K562 (cell line): Measurements from ENCODE around the gene COASY. TPM values are rescaled to one million over a fixed set of nuclear protein-coding genes. Genes with fewer than 3 reads are reported as not detected.
A peak's percentile ranks its signal among the peaks of the same experiment; 100 is the strongest.

Experiments
- CAMTA2 ChIP-seq: fragments of 250-450 bp; sonication (Bioruptor Pico); conservative IDR thresholded peaks from 2 replicates; pipeline ENCODE4 v1.5.1; 2022
- CTBP1 ChIP-seq: fragments of 450-650 bp; IDR thresholded peaks from 2 replicates; pipeline ENCODE4 v1.6.1; 2016; ENCODE audit warnings: borderline replicate concordance
- DIDO1 ChIP-seq: fragments of 450-650 bp; IDR thresholded peaks from 2 replicates; pipeline ENCODE4 v1.6.1; 2016; ENCODE audit warnings: low read depth, missing biosample characterization, missing genetic modification characterization
- FOXA1 ChIP-seq: fragments of 450-650 bp; IDR thresholded peaks from 2 replicates; pipeline ENCODE4 v1.6.1; 2016; ENCODE audit warnings: mild to moderate bottlenecking, borderline replicate concordance
- FOXJ2 ChIP-seq: fragments of 200-800 bp; sonication (Bioruptor generic); IDR thresholded peaks from 2 replicates; pipeline ENCODE4 v1.6.1; 2016; ENCODE audit warnings: missing genetic modification characterization, missing compliant biosample characterization
- FUS ChIP-seq: fragments of 200-400 bp; formaldehyde crosslinking; optimal IDR thresholded peaks from 2 replicates; pipeline ENCODE3; 2017; ENCODE audit warnings: low read depth, low read length
- HDAC8 ChIP-seq: fragments of 450-650 bp; IDR thresholded peaks from 2 replicates; pipeline ENCODE4 v1.6.1; 2016; ENCODE audit warnings: mild to moderate bottlenecking, missing genetic modification characterization, moderate library complexity, missing compliant biosample characterization
- JUND ChIP-seq, 2 experiments: IDR thresholded peaks; 2 replicates in 1 of 2; 3 replicates in 1 of 2; pipeline ENCODE4 v1.6.1; 2011; ENCODE audit warnings: borderline replicate concordance in 2 of 2, low read depth in 2 of 2, low read length in 2 of 2, improper control_type of control experiment in 1 of 2, missing biosample characterization in 1 of 2, missing genetic modification characterization in 1 of 2, missing genetic modification reagents in 1 of 2
- KLF1 ChIP-seq: fragments of 450-650 bp; IDR thresholded peaks from 2 replicates; pipeline ENCODE4 v1.6.1; 2016; ENCODE audit warnings: missing genetic modification characterization, missing compliant biosample characterization
- KLF6 ChIP-seq: fragments of 250-450 bp; sonication (Bioruptor Pico); IDR thresholded peaks from 2 replicates; pipeline ENCODE4 v1.4.0; 2020; ENCODE audit warnings: mild to moderate bottlenecking, moderate library complexity, borderline replicate concordance
- MIER1 ChIP-seq: fragments of 450-650 bp; IDR thresholded peaks from 2 replicates; pipeline ENCODE4 v1.6.1; 2016; ENCODE audit warnings: antibody characterized with exemption, mild to moderate bottlenecking, low read depth
- NCOA1 ChIP-seq: fragments of 450-650 bp; IDR thresholded peaks from 2 replicates; pipeline ENCODE4 v1.6.1; 2016; ENCODE audit warnings: low read depth
- NR2F6 ChIP-seq: fragments of 450-650 bp; formaldehyde crosslinking; IDR thresholded peaks from 2 replicates; pipeline ENCODE4 v1.4.0; 2020; ENCODE audit warnings: mild to moderate bottlenecking
- POLR2AphosphoS2 ChIP-seq: IDR thresholded peaks from 2 replicates; pipeline ENCODE4 v1.6.1; 2012; ENCODE audit warnings: low read length, improper control_type of control experiment
- RBM22 ChIP-seq: fragments of 200-400 bp; formaldehyde crosslinking; IDR thresholded peaks from 2 replicates; pipeline ENCODE4 v1.6.1; 2018; ENCODE audit warnings: low read length, low read depth; ENCODE audit not compliant: poor library complexity, severe bottlenecking
- SP2 ChIP-seq: IDR thresholded peaks from 2 replicates; pipeline ENCODE4 v1.6.1; 2011; ENCODE audit warnings: mild to moderate bottlenecking, low read depth, low read length, moderate library complexity; ENCODE audit not compliant: poor library complexity, severe bottlenecking; ENCODE audit errors: extremely low read depth
- SUPT5H ChIP-seq: fragments of 450-650 bp; IDR thresholded peaks from 2 replicates; pipeline ENCODE4 v1.6.1; 2016
- ZFP30 ChIP-seq: fragments of 250-450 bp; sonication (Bioruptor Pico); IDR thresholded peaks from 2 replicates; pipeline ENCODE4 v1.8.0; 2022; ENCODE audit warnings: moderate library complexity, mild to moderate bottlenecking, inconsistent platforms, borderline replicate concordance
- polyA plus RNA-seq, 8 experiments: library from polyadenylated mRNA; depleted of rRNA in 4 of 8; stranded (reverse) in 5 of 8; unstranded in 3 of 8; fragments of >200 nt; fragmentation: Nextera tagmentation in 2 of 8; fragmentation: Illumina TruSeq in 1 of 8; extraction: Ambion mirVana in 2 of 8; extraction: Trizol in 1 of 8; gene quantifications; 2 replicates each; pipeline versions ENCODE4 v1.2.1 to v1.2.3, GENCODE V29; 2011 to 2014; ENCODE audit warnings: inconsistent platforms in 1 of 8, missing spikeins in 1 of 8
- total RNA-seq, 7 experiments: library from RNA; depleted of rRNA in 6 of 7; stranded (reverse); fragments of >200 nt in 6 of 7; fragmentation: Illumina TruSeq in 2 of 7; extraction: Trizol in 2 of 7; gene quantifications; 2 replicates each; pipeline versions ENCODE4 v1.2.1 to v1.2.3, GENCODE V29; 2011 to 2021; ENCODE audit warnings: low replicate concordance in 1 of 7
- TF ChIP-seq, protein P1 (sequence below): sonication (generic); formaldehyde crosslinking; IDR thresholded peaks from 2 replicates; pipeline ENCODE4 v1.8.1; 2023; ENCODE audit warnings: missing genetic modification reagents, mild to moderate bottlenecking, borderline replicate concordance
- TF ChIP-seq, protein P2 (sequence below): fragments of 450-650 bp; formaldehyde crosslinking; IDR thresholded peaks from 2 replicates; pipeline ENCODE4 v1.4.0; 2022; ENCODE audit warnings: missing genetic modification characterization
- TF ChIP-seq, protein P3 (sequence below): fragments of 250-450 bp; sonication (Bioruptor Pico); IDR thresholded peaks from 2 replicates; pipeline ENCODE4 v1.8.0; 2021; ENCODE audit warnings: borderline replicate concordance, mild to moderate bottlenecking, moderate library complexity; ENCODE audit not compliant: poor library complexity, severe bottlenecking

Gene COASY
- total and polyA plus RNA-seq, 9 of the 15 experiments (the other 6 are each of a cell fraction or from before 2014, with no cell fraction given): 25.4 to 175 (median 62.3) TPM

DNA sequence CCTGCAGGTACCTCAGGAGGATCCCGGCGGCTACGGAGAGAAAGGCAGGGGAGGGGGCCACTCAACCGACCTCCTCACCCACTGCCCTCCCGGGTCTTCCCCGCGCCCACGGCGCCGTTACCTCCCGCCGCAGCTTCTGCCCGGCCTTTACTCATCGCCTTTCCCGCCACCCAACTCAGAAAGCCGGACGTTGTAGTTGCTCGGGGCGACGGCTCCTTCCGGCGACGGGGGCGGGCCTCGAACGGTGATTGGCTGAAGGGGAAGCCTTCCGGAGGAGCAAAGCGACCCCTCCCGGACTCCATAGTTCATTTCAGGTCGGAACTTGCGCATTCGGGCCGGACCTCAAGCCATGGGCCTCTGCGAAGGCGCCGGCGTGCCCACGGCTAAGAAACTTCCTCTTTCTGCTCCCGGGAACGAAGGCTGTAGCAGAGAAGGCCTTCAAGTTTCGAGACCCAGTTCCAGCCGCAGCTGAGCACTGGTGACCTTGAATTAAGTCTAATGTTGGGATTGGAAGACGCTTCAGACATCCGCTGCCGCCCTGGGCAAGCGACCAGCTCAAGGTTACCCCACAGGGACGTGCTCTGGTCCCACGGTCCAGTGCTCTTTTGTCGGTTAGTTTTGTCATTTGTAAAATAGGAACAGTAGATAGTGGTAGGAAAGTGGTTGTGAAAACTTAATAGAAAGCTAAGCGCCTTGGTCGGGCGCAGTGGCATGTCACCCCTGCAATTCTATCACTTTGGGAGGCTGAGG lies 15.8 kb downstream of the COASY start, which contains the start of gene PSMC3IP (continued):
- TF ChIP-seq CTBP1: no peak; the same call in none of the 2 replicates
- TF ChIP-seq FOXA1: no peak
- TF ChIP-seq NCOA1: no peak
- no peak for TF ChIP-seq KLF1 (tag)
- TF ChIP-seq MIER1: no peak
- TF ChIP-seq FOXJ2 (tag): no peak
- no peak for TF ChIP-seq CAMTA2
- no peak for TF ChIP-seq ZFP30 (CRISPR knock-in tag)
- peak; percentile 25; the same call in 1 of the 2 replicates for TF ChIP-seq KLF6 (CRISPR knock-in tag)
- TF ChIP-seq SUPT5H: peak; percentile 87
- no peak for TF ChIP-seq FUS
- TF ChIP-seq POLR2AphosphoS2: peak; percentile 93; the same call in 1 of the 2 replicates
- peak; percentile 61 for TF ChIP-seq SP2
- TF ChIP-seq, protein P1, sequence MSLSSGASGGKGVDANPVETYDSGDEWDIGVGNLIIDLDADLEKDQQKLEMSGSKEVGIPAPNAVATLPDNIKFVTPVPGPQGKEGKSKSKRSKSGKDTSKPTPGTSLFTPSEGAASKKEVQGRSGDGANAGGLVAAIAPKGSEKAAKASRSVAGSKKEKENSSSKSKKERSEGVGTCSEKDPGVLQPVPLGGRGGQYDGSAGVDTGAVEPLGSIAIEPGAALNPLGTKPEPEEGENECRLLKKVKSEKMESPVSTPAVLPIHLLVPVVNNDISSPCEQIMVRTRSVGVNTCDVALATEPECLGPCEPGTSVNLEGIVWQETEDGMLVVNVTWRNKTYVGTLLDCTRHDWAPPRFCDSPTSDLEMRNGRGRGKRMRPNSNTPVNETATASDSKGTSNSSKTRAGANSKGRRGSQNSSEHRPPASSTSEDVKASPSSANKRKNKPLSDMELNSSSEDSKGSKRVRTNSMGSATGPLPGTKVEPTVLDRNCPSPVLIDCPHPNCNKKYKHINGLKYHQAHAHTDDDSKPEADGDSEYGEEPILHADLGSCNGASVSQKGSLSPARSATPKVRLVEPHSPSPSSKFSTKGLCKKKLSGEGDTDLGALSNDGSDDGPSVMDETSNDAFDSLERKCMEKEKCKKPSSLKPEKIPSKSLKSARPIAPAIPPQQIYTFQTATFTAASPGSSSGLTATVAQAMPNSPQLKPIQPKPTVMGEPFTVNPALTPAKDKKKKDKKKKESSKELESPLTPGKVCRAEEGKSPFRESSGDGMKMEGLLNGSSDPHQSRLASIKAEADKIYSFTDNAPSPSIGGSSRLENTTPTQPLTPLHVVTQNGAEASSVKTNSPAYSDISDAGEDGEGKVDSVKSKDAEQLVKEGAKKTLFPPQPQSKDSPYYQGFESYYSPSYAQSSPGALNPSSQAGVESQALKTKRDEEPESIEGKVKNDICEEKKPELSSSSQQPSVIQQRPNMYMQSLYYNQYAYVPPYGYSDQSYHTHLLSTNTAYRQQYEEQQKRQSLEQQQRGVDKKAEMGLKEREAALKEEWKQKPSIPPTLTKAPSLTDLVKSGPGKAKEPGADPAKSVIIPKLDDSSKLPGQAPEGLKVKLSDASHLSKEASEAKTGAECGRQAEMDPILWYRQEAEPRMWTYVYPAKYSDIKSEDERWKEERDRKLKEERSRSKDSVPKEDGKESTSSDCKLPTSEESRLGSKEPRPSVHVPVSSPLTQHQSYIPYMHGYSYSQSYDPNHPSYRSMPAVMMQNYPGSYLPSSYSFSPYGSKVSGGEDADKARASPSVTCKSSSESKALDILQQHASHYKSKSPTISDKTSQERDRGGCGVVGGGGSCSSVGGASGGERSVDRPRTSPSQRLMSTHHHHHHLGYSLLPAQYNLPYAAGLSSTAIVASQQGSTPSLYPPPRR (CRISPR knock-in tag): no peak
- TF ChIP-seq HDAC8: 0 out of 2 replicates have a peak, but pooled peaks have one; percentile 15
- TF ChIP-seq, protein P2, sequence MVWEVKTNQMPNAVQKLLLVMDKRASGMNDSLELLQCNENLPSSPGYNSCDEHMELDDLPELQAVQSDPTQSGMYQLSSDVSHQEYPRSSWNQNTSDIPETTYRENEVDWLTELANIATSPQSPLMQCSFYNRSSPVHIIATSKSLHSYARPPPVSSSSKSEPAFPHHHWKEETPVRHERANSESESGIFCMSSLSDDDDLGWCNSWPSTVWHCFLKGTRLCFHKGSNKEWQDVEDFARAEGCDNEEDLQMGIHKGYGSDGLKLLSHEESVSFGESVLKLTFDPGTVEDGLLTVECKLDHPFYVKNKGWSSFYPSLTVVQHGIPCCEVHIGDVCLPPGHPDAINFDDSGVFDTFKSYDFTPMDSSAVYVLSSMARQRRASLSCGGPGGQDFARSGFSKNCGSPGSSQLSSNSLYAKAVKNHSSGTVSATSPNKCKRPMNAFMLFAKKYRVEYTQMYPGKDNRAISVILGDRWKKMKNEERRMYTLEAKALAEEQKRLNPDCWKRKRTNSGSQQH (CRISPR knock-in tag): no peak
- no peak for TF ChIP-seq NR2F6 (CRISPR knock-in tag)
- peak; percentile 92 for TF ChIP-seq RBM22
- no peak for TF ChIP-seq DIDO1 (tag)
- TF ChIP-seq JUND (IDR thresholded peaks at IDR 0.05; ENCODE audit: borderline replicate concordance, low read depth, low read length): peak; percentile 69; the same call in 1 of the 2 replicates
- TF ChIP-seq JUND (tag; IDR thresholded peaks at IDR 0.05; ENCODE audit: borderline replicate concordance, low read depth, low read length): peak; percentile 3; the same call in 1 of the 3 replicates
- TF ChIP-seq, protein P3, sequence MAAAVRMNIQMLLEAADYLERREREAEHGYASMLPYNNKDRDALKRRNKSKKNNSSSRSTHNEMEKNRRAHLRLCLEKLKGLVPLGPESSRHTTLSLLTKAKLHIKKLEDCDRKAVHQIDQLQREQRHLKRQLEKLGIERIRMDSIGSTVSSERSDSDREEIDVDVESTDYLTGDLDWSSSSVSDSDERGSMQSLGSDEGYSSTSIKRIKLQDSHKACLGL (CRISPR knock-in tag): no peak
